Skeletal muscle tissue (tissue), 4 donors: ENCODE results near the gene DLG2. TPM values are rescaled to one million over a fixed set of nuclear protein-coding genes. Genes with fewer than 3 reads are reported as not detected.

Experiments
- H3K27ac ChIP-seq: one replicate; pipeline ENCODE4 v1.7.0; 2013; ENCODE audit warnings: mild to moderate bottlenecking, low read depth, low read length, inconsistent platforms
- H3K27me3 ChIP-seq, 3 donors: one replicate each; pipeline ENCODE4 v1.7.0; 2013; ENCODE audit warnings: low read length in 3 of 3; ENCODE audit not compliant: control insufficient read depth in 3 of 3, insufficient read depth in 3 of 3
- H3K36me3 ChIP-seq, 3 donors: one replicate each; pipeline ENCODE4 v1.7.0; 2013; ENCODE audit warnings: low read length in 3 of 3; ENCODE audit not compliant: control insufficient read depth in 3 of 3, insufficient read depth in 3 of 3
- H3K4me1 ChIP-seq, 3 donors: one replicate each; pipeline ENCODE4 v1.7.0; 2013; ENCODE audit warnings: low read length in 3 of 3, mild to moderate bottlenecking in 3 of 3; ENCODE audit not compliant: control insufficient read depth in 3 of 3, insufficient read depth in 3 of 3
- H3K4me3 ChIP-seq, 3 donors: one replicate each; pipeline ENCODE4 v1.7.0; 2013; ENCODE audit warnings: low read length in 3 of 3
- H3K9ac ChIP-seq, 3 donors: one replicate each; pipeline ENCODE4 v1.7.0; 2013; ENCODE audit warnings: low read length in 3 of 3, mild to moderate bottlenecking in 3 of 3, moderate library complexity in 2 of 3, low read depth in 1 of 3
- H3K9me3 ChIP-seq, 3 donors: one replicate each; pipeline ENCODE4 v1.7.0; 2013; ENCODE audit warnings: low read length in 3 of 3; ENCODE audit not compliant: control insufficient read depth in 3 of 3
- total RNA-seq: library from RNA; depleted of rRNA; stranded (reverse); fragments of >200 nt; gene quantifications from one replicate; pipeline ENCODE4 v1.2.3, GENCODE V29; 2014
- donor health status: Osteomylitis.

DLG2 gene
- total RNA-seq, 1 donor from 2014 or later, result 18.3 TPM

DNA sequence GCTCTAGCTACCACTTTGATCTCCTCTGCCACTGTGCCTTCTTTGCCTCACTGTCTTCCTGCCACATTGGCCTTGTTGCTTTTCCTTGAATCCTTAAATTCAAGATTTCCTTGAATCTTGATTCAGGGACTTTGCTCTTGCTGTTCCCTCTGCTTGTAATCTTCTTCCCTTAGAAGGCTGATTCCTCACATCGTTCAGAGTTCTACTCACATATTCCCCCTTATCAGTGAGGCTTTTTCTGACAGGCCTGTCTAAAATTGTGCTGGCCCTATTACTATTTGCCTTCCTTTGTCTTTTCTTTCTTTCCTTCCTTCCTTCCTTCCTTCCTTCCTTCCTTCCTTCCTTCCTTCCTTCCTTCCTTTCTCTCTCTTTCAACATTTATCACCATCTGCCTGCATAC lies 2134.1 kb downstream of the DLG2 start:
- Histone ChIP-seq H3K9ac (no peak overlapping the region), H3K27ac (no peak overlapping the region), H3K4me1 (no peaks in the 10 kb centered on the region), H3K27me3 (no peaks in the 10 kb centered on the region), H3K36me3 (no peaks in the 10 kb centered on the region), H3K9me3 (no peaks in the 10 kb centered on the region), H3K4me3 (no peak overlapping the region)

DNA sequence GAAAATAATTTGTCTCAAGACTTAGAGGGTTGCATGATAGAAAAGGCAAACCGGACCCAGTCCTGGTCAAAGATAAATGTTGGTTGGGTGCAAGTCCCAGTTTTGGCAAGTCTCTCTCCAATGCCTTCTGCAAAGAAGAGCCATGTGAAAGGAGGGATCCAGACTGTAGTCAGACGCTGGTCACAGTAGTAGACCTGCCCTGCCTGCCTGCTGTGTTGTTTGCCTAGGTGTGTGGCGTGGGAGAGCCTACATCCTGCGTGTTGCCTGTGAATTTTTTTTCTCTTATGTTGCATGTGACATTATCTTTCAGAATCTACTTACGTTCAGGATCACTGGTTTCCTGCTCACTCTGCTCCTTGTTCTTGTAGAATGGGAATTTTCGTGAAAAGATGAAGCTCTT lies 2143.3 kb downstream of the DLG2 start:
- H3K9me3 ChIP-seq, result no peaks in the 10 kb centered on the region
- H3K4me1 ChIP-seq, result no peaks in the 10 kb centered on the region
- no peak overlapping the region for H3K27ac ChIP-seq

DNA sequence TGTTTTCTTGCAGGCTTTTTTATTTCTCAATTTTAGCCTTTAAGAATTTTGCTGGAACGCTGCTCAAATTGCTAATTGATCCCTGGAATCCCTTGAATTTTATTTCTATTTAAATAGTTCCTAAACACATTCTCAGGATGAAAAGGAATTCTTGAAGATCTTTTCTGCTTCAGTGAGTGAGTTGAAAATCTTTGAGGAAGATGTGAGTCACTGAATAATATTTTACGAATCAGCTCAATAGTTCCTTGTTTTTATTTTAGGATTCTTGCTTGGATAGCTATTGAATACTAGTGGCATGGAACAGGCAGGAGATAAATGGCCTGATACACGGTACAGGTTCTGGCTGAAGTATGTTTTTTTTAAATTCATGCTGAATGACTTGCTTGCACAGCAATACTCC lies 2146.3 kb downstream of the DLG2 start:
- Histone ChIP-seq H3K4me1 (no peaks in the 10 kb centered on the region), H3K4me3 (no peak overlapping the region), H3K27ac (no peak overlapping the region), H3K36me3 (no peaks in the 10 kb centered on the region), H3K9me3 (no peaks in the 10 kb centered on the region), H3K9ac (no peak overlapping the region), H3K27me3 (no peaks in the 10 kb centered on the region)

More for the DNA sequence above, 2143.3 kb downstream of the DLG2 start:
- no peaks in the 10 kb centered on the region for H3K36me3 ChIP-seq
- no peak overlapping the region for H3K9ac ChIP-seq
- H3K4me3 ChIP-seq, result no peak overlapping the region
- H3K27me3 ChIP-seq, result no peaks in the 10 kb centered on the region

DNA sequence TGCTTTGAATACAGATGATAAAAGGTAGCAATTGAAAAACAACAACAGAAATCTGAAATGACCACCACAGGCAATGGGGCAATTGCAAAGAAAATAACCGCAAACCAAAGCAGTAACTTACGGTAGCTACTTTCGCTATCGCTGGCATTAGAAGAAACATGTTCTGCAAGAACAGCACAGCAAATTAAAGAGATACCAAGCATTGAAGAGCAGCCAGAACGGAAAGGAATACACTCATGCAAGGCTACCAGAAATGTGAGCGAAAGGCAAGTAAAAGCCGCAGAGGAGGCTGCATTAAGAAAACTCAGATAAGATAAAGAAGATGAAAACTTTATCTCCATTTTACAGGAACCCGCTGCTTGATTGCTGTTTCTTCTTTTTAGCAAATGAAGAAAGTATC lies 2146.9 kb downstream of the DLG2 start:
- Histone ChIP-seq H3K4me1 (no peaks in the 10 kb centered on the region), H3K9ac (no peak overlapping the region), H3K36me3 (no peaks in the 10 kb centered on the region), H3K9me3 (no peaks in the 10 kb centered on the region), H3K27ac (no peak overlapping the region), H3K4me3 (no peak overlapping the region), H3K27me3 (no peaks in the 10 kb centered on the region)

DNA sequence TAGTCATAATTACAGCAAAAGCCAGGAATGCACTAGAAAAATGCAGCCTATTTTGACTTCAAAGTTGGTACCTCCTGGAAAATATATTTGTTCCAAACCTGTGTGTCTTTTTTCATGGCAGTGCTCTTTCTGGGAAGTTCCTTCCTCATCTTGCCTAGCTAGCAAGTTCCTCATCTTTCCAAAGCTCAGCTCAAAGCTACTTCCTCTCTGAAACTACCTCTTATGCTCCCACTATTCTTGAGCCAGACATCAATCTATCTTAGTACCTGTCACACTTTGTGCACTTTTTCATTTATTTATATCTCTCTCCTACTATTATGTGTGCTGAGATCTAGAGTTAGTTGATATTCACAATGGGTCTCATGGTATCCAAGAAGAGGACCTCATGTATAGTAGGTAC lies 2149.4 kb downstream of the DLG2 start:
- H3K9ac ChIP-seq, result no peak overlapping the region
- H3K4me1 ChIP-seq, result no peaks in the 10 kb centered on the region
- no peaks in the 10 kb centered on the region for H3K9me3 ChIP-seq
- H3K4me3 ChIP-seq, result no peak overlapping the region
- no peaks in the 10 kb centered on the region for H3K27me3 ChIP-seq
- no peaks in the 10 kb centered on the region for H3K36me3 ChIP-seq
- H3K27ac ChIP-seq, result no peak overlapping the region

DNA sequence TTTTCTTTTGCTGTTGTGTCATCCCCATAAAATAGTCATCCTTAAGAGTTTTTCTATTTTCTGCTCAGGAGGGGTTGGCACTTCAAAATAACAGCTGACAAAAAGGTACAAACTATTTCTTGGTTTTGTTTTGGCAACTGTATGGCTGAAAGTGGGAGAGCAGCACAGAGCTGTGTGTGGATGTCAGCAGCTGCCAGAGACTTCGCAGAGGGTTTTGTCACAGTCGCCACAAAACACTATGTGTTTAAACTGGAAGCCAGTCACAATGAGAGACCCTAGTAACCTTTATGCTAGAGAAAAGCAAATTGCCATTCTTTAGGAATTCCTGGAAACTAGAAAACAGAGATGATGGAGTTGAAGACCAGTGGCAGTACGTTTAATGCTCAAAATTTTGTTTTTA lies 2151.4 kb downstream of the DLG2 start:
- no peaks in the 10 kb centered on the region for H3K36me3 ChIP-seq
- no peaks in the 10 kb centered on the region for H3K27me3 ChIP-seq
- no peaks in the 10 kb centered on the region for H3K9me3 ChIP-seq
- no peak overlapping the region for H3K9ac ChIP-seq
- no peak overlapping the region for H3K27ac ChIP-seq
- no peak overlapping the region for H3K4me3 ChIP-seq
- H3K4me1 ChIP-seq, result no peaks in the 10 kb centered on the region

DNA sequence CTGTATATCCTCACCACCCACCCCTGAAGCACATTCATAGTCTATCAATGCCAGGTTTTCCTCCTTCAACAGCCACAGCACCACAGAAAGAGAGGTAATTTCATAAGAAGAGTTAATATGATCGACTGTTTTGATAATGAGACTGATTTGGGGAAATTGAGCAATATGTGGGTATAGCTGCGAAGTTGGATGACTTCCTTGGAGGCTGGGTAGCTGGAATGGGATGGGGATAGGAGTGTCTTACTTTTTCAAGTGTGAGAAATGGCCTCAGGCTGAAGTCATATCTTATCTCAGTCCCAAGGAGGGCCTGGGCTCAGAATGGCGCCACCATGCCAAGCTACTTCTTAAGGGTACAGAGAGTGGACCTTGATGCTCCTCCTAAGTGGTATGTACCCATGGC lies 2153.4 kb downstream of the DLG2 start:
- H3K4me3 ChIP-seq, result no peak overlapping the region
- no peaks in the 10 kb centered on the region for H3K27me3 ChIP-seq
- H3K27ac ChIP-seq, result no peak overlapping the region
- H3K4me1 ChIP-seq, result no peaks in the 10 kb centered on the region
- H3K9ac ChIP-seq, result no peak overlapping the region
- no peaks in the 10 kb centered on the region for H3K36me3 ChIP-seq
- no peaks in the 10 kb centered on the region for H3K9me3 ChIP-seq

DNA sequence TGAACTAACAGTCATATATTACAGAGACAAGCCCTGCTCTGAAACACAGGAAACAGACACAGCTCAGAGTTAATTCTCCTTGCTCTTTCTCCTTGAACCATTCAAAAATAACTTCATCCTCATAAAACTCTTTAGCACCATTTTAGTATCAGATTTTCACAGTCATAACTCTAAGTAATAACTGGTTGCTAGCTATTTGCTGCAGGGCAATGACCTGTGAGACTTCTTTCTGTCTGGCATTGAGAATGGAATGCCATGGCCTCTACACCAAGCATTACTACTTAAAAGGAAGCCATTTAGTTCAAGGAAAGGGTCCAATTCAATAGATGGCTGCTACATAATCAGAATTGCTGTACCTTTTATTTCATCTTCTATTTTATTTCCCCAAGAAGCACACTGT lies 2154.3 kb downstream of the DLG2 start:
- H3K9ac ChIP-seq, result no peak overlapping the region
- no peaks in the 10 kb centered on the region for H3K4me1 ChIP-seq
- H3K9me3 ChIP-seq, result no peaks in the 10 kb centered on the region
- H3K27me3 ChIP-seq, result no peaks in the 10 kb centered on the region
- no peak overlapping the region for H3K27ac ChIP-seq
- H3K36me3 ChIP-seq, result no peaks in the 10 kb centered on the region
- no peak overlapping the region for H3K4me3 ChIP-seq

DNA sequence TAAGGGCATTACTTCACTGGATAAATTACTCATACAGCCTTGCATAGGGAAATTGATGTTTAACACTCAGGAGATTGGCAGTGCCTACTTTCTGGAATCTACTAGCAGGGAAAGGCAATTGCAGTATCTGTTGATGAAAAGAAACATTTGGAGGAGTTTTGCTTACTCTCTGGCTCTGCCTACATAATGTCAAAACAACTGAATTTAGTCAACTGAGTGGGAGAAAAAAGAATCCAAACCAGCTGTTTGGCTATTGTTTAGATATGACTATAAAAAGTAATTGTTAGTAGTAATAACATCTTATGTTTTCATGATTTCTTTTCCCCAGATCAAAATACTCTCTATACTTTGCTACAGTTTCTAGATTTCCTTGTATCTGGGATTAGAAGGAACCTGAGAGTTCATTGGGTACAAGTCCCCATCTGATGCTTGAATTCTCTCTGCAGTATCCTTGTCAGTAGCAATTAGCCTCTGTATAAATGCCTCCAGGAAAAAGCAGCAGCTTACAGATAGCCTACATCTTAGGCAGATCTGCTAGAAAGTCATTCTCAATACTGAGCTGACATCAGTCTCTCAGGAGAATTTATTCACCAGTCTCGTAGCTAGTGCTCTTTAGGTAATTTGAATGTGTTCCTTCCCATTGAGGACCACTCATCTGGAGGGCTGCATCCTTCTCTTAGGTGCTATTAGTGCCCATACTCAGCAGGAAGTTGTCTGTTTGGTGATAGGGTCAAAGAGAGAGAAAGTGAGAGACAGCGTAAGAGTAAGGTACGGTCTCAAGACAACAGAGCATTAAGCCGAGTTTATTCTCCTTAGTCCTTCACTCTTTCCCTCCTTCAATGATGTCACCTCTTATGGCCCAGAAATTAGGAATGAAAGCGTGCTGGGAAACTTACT lies 2155.1 kb downstream of the DLG2 start:
- H3K9me3 ChIP-seq, result no peaks in the 10 kb centered on the region
- no peaks in the 10 kb centered on the region for H3K27me3 ChIP-seq
- H3K36me3 ChIP-seq, result no peaks in the 10 kb centered on the region
- H3K4me1 ChIP-seq, result no peaks in the 10 kb centered on the region
- no peak overlapping the region for H3K27ac ChIP-seq
- H3K9ac ChIP-seq, result no peak overlapping the region
- no peak overlapping the region for H3K4me3 ChIP-seq

DNA sequence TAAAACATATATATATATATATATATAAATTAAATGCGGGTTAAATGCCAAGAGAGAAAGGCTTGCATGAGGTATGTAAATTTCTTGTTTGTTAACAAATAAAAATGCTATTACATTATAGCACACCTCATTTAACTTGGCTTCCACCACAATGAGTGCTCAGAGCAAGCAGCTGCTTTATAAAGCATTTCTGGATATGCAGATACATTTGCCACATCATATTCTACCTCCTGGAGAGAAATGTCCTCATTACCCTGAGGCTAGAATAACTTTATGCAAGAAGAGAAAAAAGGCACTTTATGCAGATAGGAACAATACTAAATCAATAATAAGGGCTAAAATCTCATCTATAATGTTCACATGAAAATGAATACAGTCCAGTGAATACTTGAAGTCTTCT lies 2159.3 kb downstream of the DLG2 start:
- H3K36me3 ChIP-seq, result no peaks in the 10 kb centered on the region
- no peak overlapping the region for H3K9ac ChIP-seq
- no peaks in the 10 kb centered on the region for H3K9me3 ChIP-seq
- no peaks in the 10 kb centered on the region for H3K4me1 ChIP-seq
- no peaks in the 10 kb centered on the region for H3K27me3 ChIP-seq
- no peak overlapping the region for H3K27ac ChIP-seq
- no peak overlapping the region for H3K4me3 ChIP-seq
